A673 (cell line): Measurements from ENCODE around the gene MAGI1.

Experiments used
- EZH2 ChIP-seq: fragments of 200-600 bp; sonication (generic); IDR thresholded peaks from 2 replicates; pipeline ENCODE4 v1.6.1; 2017; ENCODE audit warnings: borderline replicate concordance, low read depth, mild to moderate bottlenecking, mixed read lengths, antibody characterized with exemption, low read length; ENCODE audit not compliant: poor library complexity, severe bottlenecking
- TF ChIP-seq, protein P1 (sequence below): fragments of 300-800, 200-600 bp; sonication (generic); conservative IDR thresholded peaks from 2 replicates; pipeline ENCODE4 v1.5.1; 2017; ENCODE audit warnings: low read depth, mild to moderate bottlenecking, antibody characterized with exemption, low read length, moderate library complexity, mixed read lengths

GRCh38 chr3:65902304-65902793 lies 136.4 kb downstream of the MAGI1 start:
- TF ChIP-seq EZH2, result no peak
- TF ChIP-seq, protein P1, sequence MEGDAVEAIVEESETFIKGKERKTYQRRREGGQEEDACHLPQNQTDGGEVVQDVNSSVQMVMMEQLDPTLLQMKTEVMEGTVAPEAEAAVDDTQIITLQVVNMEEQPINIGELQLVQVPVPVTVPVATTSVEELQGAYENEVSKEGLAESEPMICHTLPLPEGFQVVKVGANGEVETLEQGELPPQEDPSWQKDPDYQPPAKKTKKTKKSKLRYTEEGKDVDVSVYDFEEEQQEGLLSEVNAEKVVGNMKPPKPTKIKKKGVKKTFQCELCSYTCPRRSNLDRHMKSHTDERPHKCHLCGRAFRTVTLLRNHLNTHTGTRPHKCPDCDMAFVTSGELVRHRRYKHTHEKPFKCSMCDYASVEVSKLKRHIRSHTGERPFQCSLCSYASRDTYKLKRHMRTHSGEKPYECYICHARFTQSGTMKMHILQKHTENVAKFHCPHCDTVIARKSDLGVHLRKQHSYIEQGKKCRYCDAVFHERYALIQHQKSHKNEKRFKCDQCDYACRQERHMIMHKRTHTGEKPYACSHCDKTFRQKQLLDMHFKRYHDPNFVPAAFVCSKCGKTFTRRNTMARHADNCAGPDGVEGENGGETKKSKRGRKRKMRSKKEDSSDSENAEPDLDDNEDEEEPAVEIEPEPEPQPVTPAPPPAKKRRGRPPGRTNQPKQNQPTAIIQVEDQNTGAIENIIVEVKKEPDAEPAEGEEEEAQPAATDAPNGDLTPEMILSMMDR, result no peak
